OCI-LY7 (cell line): Measurements from ENCODE around the gene MORN5.

Source experiments
- EZH2phosphoT487 ChIP-seq: fragments of 200-600 bp; sonication (generic); IDR thresholded peaks from 2 replicates; pipeline ENCODE4 v1.6.1; 2018; ENCODE audit warnings: low read depth, borderline replicate concordance, mild to moderate bottlenecking, mixed run types, antibody characterized with exemption, low read length, moderate library complexity, mixed read lengths
- TF ChIP-seq, protein P1 (sequence below): fragments of 200-600 bp; sonication (generic); conservative IDR thresholded peaks from 2 replicates; pipeline ENCODE4 v1.5.1; 2014; ENCODE audit warnings: mild to moderate bottlenecking, antibody characterized with exemption, low read length, moderate library complexity, mixed read lengths

GRCh38 chr9:122197882-122198281 lies 38.2 kb downstream of the MORN5 start:
- TF ChIP-seq, protein P1, sequence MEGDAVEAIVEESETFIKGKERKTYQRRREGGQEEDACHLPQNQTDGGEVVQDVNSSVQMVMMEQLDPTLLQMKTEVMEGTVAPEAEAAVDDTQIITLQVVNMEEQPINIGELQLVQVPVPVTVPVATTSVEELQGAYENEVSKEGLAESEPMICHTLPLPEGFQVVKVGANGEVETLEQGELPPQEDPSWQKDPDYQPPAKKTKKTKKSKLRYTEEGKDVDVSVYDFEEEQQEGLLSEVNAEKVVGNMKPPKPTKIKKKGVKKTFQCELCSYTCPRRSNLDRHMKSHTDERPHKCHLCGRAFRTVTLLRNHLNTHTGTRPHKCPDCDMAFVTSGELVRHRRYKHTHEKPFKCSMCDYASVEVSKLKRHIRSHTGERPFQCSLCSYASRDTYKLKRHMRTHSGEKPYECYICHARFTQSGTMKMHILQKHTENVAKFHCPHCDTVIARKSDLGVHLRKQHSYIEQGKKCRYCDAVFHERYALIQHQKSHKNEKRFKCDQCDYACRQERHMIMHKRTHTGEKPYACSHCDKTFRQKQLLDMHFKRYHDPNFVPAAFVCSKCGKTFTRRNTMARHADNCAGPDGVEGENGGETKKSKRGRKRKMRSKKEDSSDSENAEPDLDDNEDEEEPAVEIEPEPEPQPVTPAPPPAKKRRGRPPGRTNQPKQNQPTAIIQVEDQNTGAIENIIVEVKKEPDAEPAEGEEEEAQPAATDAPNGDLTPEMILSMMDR = no peak
- no peak for TF ChIP-seq EZH2phosphoT487
